K562 (cell line): Measurements from ENCODE around the gene LILRB3. TPM values are rescaled to one million over a fixed set of nuclear protein-coding genes. Genes with fewer than 3 reads are reported as not detected.
A peak's percentile ranks its signal among the peaks of the same experiment; 100 is the strongest.

Experiments
- C11orf30 ChIP-seq: fragments of 450-650 bp; IDR thresholded peaks from 2 replicates; pipeline ENCODE4 v1.6.1; 2016; ENCODE audit warnings: low read depth, mild to moderate bottlenecking
- CGGBP1 ChIP-seq: fragments of 250-450 bp; sonication (Bioruptor Pico); IDR thresholded peaks from 2 replicates; pipeline ENCODE4 v1.9.0; 2021; ENCODE audit warnings: mild to moderate bottlenecking
- GTF3C2 ChIP-seq: IDR thresholded peaks from 3 replicates; pipeline ENCODE4 v1.6.1; 2011; ENCODE audit warnings: borderline replicate concordance, mild to moderate bottlenecking, moderate library complexity; ENCODE audit not compliant: insufficient read length; ENCODE audit errors: extremely low read depth
- KAT8 ChIP-seq: fragments of 450-650 bp; IDR thresholded peaks from 2 replicates; pipeline ENCODE4 v1.6.1; 2016; ENCODE audit warnings: low read depth, mild to moderate bottlenecking
- KLF10 ChIP-seq: fragments of 250-450 bp; sonication (Bioruptor Pico); IDR thresholded peaks from 2 replicates; pipeline ENCODE4 v1.6.1; 2021; ENCODE audit warnings: matching md5 sums
- L3MBTL2 ChIP-seq: fragments of 450-650 bp; IDR thresholded peaks from 2 replicates; pipeline ENCODE4 v1.6.1; 2016; ENCODE audit warnings: mild to moderate bottlenecking, moderate library complexity
- NFE2 ChIP-seq: IDR thresholded peaks from 2 replicates; pipeline ENCODE4 v1.6.1; 2014; ENCODE audit warnings: antibody characterized with exemption, low read depth
- RBM34 ChIP-seq: fragments of 200-400 bp; formaldehyde crosslinking; IDR thresholded peaks from 2 replicates; pipeline ENCODE4 v1.6.1; 2018; ENCODE audit warnings: low read length, borderline replicate concordance; ENCODE audit not compliant: insufficient read depth
- RNF2 ChIP-seq: sonication (generic); IDR thresholded peaks from 2 replicates; pipeline ENCODE4 v1.6.1; 2016
- SAP30 ChIP-seq: fragments of 200-600 bp; sonication (generic); IDR thresholded peaks from 2 replicates; pipeline ENCODE4 v1.6.1; 2012; ENCODE audit warnings: borderline replicate concordance, low read depth, mild to moderate bottlenecking, moderate library complexity, low read length, control low read depth, inconsistent platforms; ENCODE audit not compliant: insufficient read depth, poor library complexity, severe bottlenecking
- STAT5B ChIP-seq: fragments of 250-450 bp; sonication (Bioruptor Pico); IDR thresholded peaks from 2 replicates; pipeline ENCODE4 v1.8.0; 2021; ENCODE audit warnings: mild to moderate bottlenecking, inconsistent platforms
- SUPT5H ChIP-seq: fragments of 450-650 bp; IDR thresholded peaks from 2 replicates; pipeline ENCODE4 v1.6.1; 2016
- USF2 ChIP-seq: sonication (generic); formaldehyde crosslinking; IDR thresholded peaks from 2 replicates; pipeline ENCODE4 v1.5.0; 2020; ENCODE audit warnings: missing genetic modification reagents
- XRCC3 ChIP-seq: fragments of 450-650 bp; IDR thresholded peaks from 2 replicates; pipeline ENCODE4 v1.6.1; 2017; ENCODE audit warnings: mild to moderate bottlenecking, moderate library complexity
- YY1 ChIP-seq, 3 experiments: IDR thresholded peaks; 2 replicates each; pipeline ENCODE4 v1.6.1; 2011; ENCODE audit warnings: low read length in 2 of 3, mild to moderate bottlenecking in 2 of 3, moderate library complexity in 2 of 3, borderline replicate concordance in 1 of 3, control low read depth in 1 of 3, low read depth in 1 of 3; ENCODE audit not compliant: insufficient read depth in 3 of 3, insufficient replicate concordance in 2 of 3, control insufficient read depth in 1 of 3, insufficient read length in 1 of 3; ENCODE audit errors: extremely low read depth in 1 of 3
- ZBTB2 ChIP-seq: fragments of 450-650 bp; IDR thresholded peaks from 2 replicates; pipeline ENCODE4 v1.6.1; 2016; ENCODE audit warnings: antibody characterized with exemption
- ZBTB26 ChIP-seq: fragments of 450-650 bp; formaldehyde crosslinking; IDR thresholded peaks from 2 replicates; pipeline ENCODE4 v1.4.0; 2022; ENCODE audit warnings: missing genetic modification characterization
- ZC3H8 ChIP-seq: fragments of 450-650 bp; IDR thresholded peaks from 2 replicates; pipeline ENCODE4 v1.6.1; 2017
- ZNF589 ChIP-seq: fragments of 200-800 bp; sonication (Bioruptor generic); IDR thresholded peaks from 2 replicates; pipeline ENCODE4 v1.6.1; 2016; ENCODE audit warnings: low read depth, missing genetic modification characterization, missing compliant biosample characterization
- ZNF76 ChIP-seq: fragments of 250-450 bp; sonication (Bioruptor Pico); IDR thresholded peaks from 2 replicates; pipeline ENCODE4 v1.4.0; 2020; ENCODE audit warnings: mild to moderate bottlenecking, moderate library complexity, borderline replicate concordance
- ZSCAN29 ChIP-seq: fragments of 450-650 bp; IDR thresholded peaks from 2 replicates; pipeline ENCODE4 v1.6.1; 2017
- polyA plus RNA-seq, 8 experiments: library from polyadenylated mRNA; depleted of rRNA in 4 of 8; stranded (reverse) in 5 of 8; unstranded in 3 of 8; fragments of >200 nt; fragmentation: Nextera tagmentation in 2 of 8; fragmentation: Illumina TruSeq in 1 of 8; extraction: Ambion mirVana in 2 of 8; extraction: Trizol in 1 of 8; gene quantifications; 2 replicates each; pipeline versions ENCODE4 v1.2.1 to v1.2.3, GENCODE V29; 2011 to 2014; ENCODE audit warnings: inconsistent platforms in 1 of 8, missing spikeins in 1 of 8
- total RNA-seq, 7 experiments: library from RNA; depleted of rRNA in 6 of 7; stranded (reverse); fragments of >200 nt in 6 of 7; fragmentation: Illumina TruSeq in 2 of 7; extraction: Trizol in 2 of 7; gene quantifications; 2 replicates each; pipeline versions ENCODE4 v1.2.1 to v1.2.3, GENCODE V29; 2011 to 2021; ENCODE audit warnings: low replicate concordance in 1 of 7

The LILRB3 gene
- total and polyA plus RNA-seq, 9 of the 15 experiments (the other 6 are each of a cell fraction or from before 2014, with no cell fraction given): 0.01 to 0.09 TPM; not detected in 7

- no peak for TF ChIP-seq ZBTB2
- TF ChIP-seq ZBTB26 (CRISPR knock-in tag): no peak
- no peak for TF ChIP-seq XRCC3
- TF ChIP-seq ZSCAN29: no peak
- no peak for TF ChIP-seq CGGBP1
- peak; percentile 32; the same call in 1 of the 2 replicates for TF ChIP-seq SUPT5H
- no peak for TF ChIP-seq KAT8
- no peak for TF ChIP-seq YY1 (IDR thresholded peaks at IDR 0.05; ENCODE audit: borderline replicate concordance in 1 of 3, control insufficient read depth in 1 of 3, extremely low read depth in 1 of 3, insufficient read depth in 3 of 3, insufficient read length in 1 of 3, insufficient replicate concordance in 2 of 3, low read depth in 1 of 3, low read length in 2 of 3)
- no peak for TF ChIP-seq C11orf30
- no peak for TF ChIP-seq RBM34
- TF ChIP-seq ZNF76 (CRISPR knock-in tag): no peak
- TF ChIP-seq KLF10 (CRISPR knock-in tag): no peak
- no peak for TF ChIP-seq NFE2
- no peak for TF ChIP-seq ZC3H8
- no peak for TF ChIP-seq GTF3C2
- no peak for TF ChIP-seq ZNF589 (CRISPR knock-in tag)
- no peak for TF ChIP-seq L3MBTL2
- no peak for TF ChIP-seq SAP30
- no peak for TF ChIP-seq RNF2
- TF ChIP-seq STAT5B (CRISPR knock-in tag): no peak
- no peak for TF ChIP-seq USF2 (CRISPR knock-in tag)
These were observed 44.1 kb downstream of the LILRB3 start (continued) for GRCh38 chr19:54178581-54179261.
